GM19239 (cell line): ENCODE results near the gene TNPO3.

Source experiments
- DNase-seq: peaks from one replicate; pipeline ENCODE4 v3.0.0; 2011; ENCODE audit warnings: low spot score; ENCODE audit not compliant: insufficient read length
- FAIRE-seq: peaks from 2 replicates; lab custom pipeline; 2011; peaks lifted over from hg19 to GRCh38; lab: Jason Lieb, UNC

The TNPO3 gene

GRCh38 chr7:129054438-129055293 is at the start of gene TNPO3:
Gene TNPO3 (minus strand): TSS chr7:129055111. CDS start chr7:129054770, 341 bp downstream.
- peak; percentile 94 for FAIRE-seq

GRCh38 chr7:129103561-129104324 is 48.8 kb upstream of the TNPO3 start:
- FAIRE-seq (no peak), DNase-seq (no peak)

More at GRCh38 chr7:129054438-129055293, at the start of gene TNPO3:
- peak; percentile 74 for DNase-seq

- DNase-seq = no peak
- peak; percentile 74 for FAIRE-seq
Measured at GRCh38 chr7:129101746-129102145, 46.8 kb upstream of the TNPO3 start.

GRCh38 chr7:129100827-129101166 is 45.9 kb upstream of the TNPO3 start:
- no peak for DNase-seq
- peak; percentile 66 for FAIRE-seq

- FAIRE-seq = no peak
- DNase-seq = no peak
Measured at GRCh38 chr7:129098409-129099084, 43.6 kb upstream of the TNPO3 start.

- DNase-seq = peak; percentile 38
- FAIRE-seq = peak; percentile 97
Measured at GRCh38 chr7:129095258-129095657, 40.3 kb upstream of the TNPO3 start.

- no peak for DNase-seq
- no peak for FAIRE-seq
Measured at GRCh38 chr7:129094501-129094900, 39.6 kb upstream of the TNPO3 start.

GRCh38 chr7:129093867-129094456 is 39.1 kb upstream of the TNPO3 start:
- FAIRE-seq (peak; percentile 68), DNase-seq (no peak)

- FAIRE-seq = peak; percentile 97
- peak; percentile 57 for DNase-seq
Measured at GRCh38 chr7:129091484-129092002, 36.6 kb upstream of the TNPO3 start.

GRCh38 chr7:129090300-129090907 is 35.5 kb upstream of the TNPO3 start:
- FAIRE-seq = no peak
- no peak for DNase-seq

- DNase-seq = no peak
- peak; percentile 97 for FAIRE-seq
Measured at GRCh38 chr7:129089521-129090212, 34.8 kb upstream of the TNPO3 start.

GRCh38 chr7:129084801-129085551 is 30.1 kb upstream of the TNPO3 start:
- no peak for FAIRE-seq
- DNase-seq = no peak

- no peak for FAIRE-seq
Measured at GRCh38 chr7:129083525-129083924, 28.6 kb upstream of the TNPO3 start.

GRCh38 chr7:129078455-129078854 is 23.5 kb upstream of the TNPO3 start:
- FAIRE-seq = no peak
- no peak for DNase-seq

More at GRCh38 chr7:129083525-129083924, 28.6 kb upstream of the TNPO3 start:
- DNase-seq = no peak

GRCh38 chr7:129076886-129077285 is 22.0 kb upstream of the TNPO3 start:
- FAIRE-seq (no peak), DNase-seq (no peak)

GRCh38 chr7:129074994-129075393 is 20.1 kb upstream of the TNPO3 start:
- FAIRE-seq = no peak
- DNase-seq = no peak

GRCh38 chr7:129074361-129074871 is 19.5 kb upstream of the TNPO3 start:
- DNase-seq (no peak), FAIRE-seq (no peak)

- peak; percentile 28 for FAIRE-seq
- no peak for DNase-seq
Measured at GRCh38 chr7:129073738-129074137, 18.8 kb upstream of the TNPO3 start.
